GM12878 (cell line): ENCODE measurements around the gene LRRC4B.

Source experiments
- BHLHE40 ChIP-seq, 2 experiments: fragments of 450-650 bp in 1 of 2; IDR thresholded peaks; 2 replicates each; pipeline ENCODE4 v1.6.1; 2011 to 2017; ENCODE audit warnings: low read depth in 2 of 2, borderline replicate concordance in 1 of 2, improper control_type of control experiment in 1 of 2, low read length in 1 of 2, mild to moderate bottlenecking in 1 of 2
- CBX5 ChIP-seq: sonication (generic); IDR thresholded peaks from 2 replicates; pipeline ENCODE4 v1.6.1; 2016; ENCODE audit warnings: low read depth, moderate library complexity, mild to moderate bottlenecking, inconsistent platforms
- EP300 ChIP-seq, 2 experiments: fragments of 150-350 bp in 1 of 2; IDR thresholded peaks; 2 replicates each; pipeline ENCODE4 v1.6.1; 2011 to 2012; ENCODE audit warnings: low read depth in 2 of 2, low read length in 2 of 2, borderline replicate concordance in 1 of 2, improper control_type of control experiment in 1 of 2, inconsistent platforms in 1 of 2; ENCODE audit not compliant: control insufficient read depth in 1 of 2
- ETV6 ChIP-seq, 2 experiments: fragments of 450-650 bp in 1 of 2; IDR thresholded peaks in 1 of 2; conservative IDR thresholded peaks in 1 of 2; 2 replicates each; pipeline ENCODE4 v1.6.1; 2014; ENCODE audit warnings: antibody characterized with exemption in 1 of 2, borderline replicate concordance in 1 of 2, low read depth in 1 of 2, mild to moderate bottlenecking in 1 of 2, moderate library complexity in 1 of 2
- MYC ChIP-seq: IDR thresholded peaks from 2 replicates; pipeline ENCODE4 v1.6.1; 2011; ENCODE audit warnings: mild to moderate bottlenecking, low read length, moderate library complexity, inconsistent platforms; ENCODE audit not compliant: insufficient read depth, insufficient replicate concordance, insufficient read length, severe bottlenecking
- POLR2A ChIP-seq: IDR thresholded peaks from 2 replicates; pipeline ENCODE4 v1.6.1; 2011; ENCODE audit warnings: low read depth, mild to moderate bottlenecking, low read length
- RB1 ChIP-seq: fragments of 450-650 bp; formaldehyde crosslinking; IDR thresholded peaks from 2 replicates; pipeline ENCODE4 v1.6.1; 2017; ENCODE audit warnings: mild to moderate bottlenecking, borderline replicate concordance
- SMAD1 ChIP-seq: fragments of 450-650 bp; IDR thresholded peaks from 2 replicates; pipeline ENCODE4 v1.6.1; 2018; ENCODE audit warnings: mild to moderate bottlenecking, low read depth; ENCODE audit not compliant: partially characterized antibody
- SMC3 ChIP-seq: IDR thresholded peaks from 2 replicates; pipeline ENCODE4 v1.6.1; 2011; ENCODE audit warnings: low read length, improper control_type of control experiment, borderline replicate concordance
- TCF7 ChIP-seq: IDR thresholded peaks from 2 replicates; pipeline ENCODE4 v1.6.1; 2014; ENCODE audit warnings: antibody characterized with exemption, borderline replicate concordance
- TF ChIP-seq, protein P1 (sequence below), 3 experiments: IDR thresholded peaks in 2 of 3; conservative IDR thresholded peaks in 1 of 3; 2 replicates each; pipeline ENCODE4 v1.5.1; 2011; ENCODE audit warnings: low read depth in 3 of 3, low read length in 3 of 3, mild to moderate bottlenecking in 3 of 3, control low read depth in 2 of 3, moderate library complexity in 2 of 3, inconsistent platforms in 1 of 3, mixed read lengths in 1 of 3; ENCODE audit not compliant: control insufficient read depth in 2 of 3, insufficient read depth in 1 of 3; ENCODE audit errors: extremely low read depth in 1 of 3
- TF ChIP-seq, protein P2 (sequence below): fragments of 450-650 bp; IDR thresholded peaks from 2 replicates; pipeline ENCODE4 v1.6.1; 2017; ENCODE audit warnings: mild to moderate bottlenecking, moderate library complexity
- TF ChIP-seq, protein P3 (sequence below): fragments of 450-650 bp; IDR thresholded peaks from 2 replicates; pipeline ENCODE4 v1.6.1; 2017; ENCODE audit warnings: antibody characterized with exemption, mild to moderate bottlenecking, moderate library complexity
- TF ChIP-seq, protein P4 (sequence below): IDR thresholded peaks from 2 replicates; pipeline ENCODE4 v1.6.1; 2012; ENCODE audit warnings: low read depth, low read length, improper control_type of control experiment

DNA sequence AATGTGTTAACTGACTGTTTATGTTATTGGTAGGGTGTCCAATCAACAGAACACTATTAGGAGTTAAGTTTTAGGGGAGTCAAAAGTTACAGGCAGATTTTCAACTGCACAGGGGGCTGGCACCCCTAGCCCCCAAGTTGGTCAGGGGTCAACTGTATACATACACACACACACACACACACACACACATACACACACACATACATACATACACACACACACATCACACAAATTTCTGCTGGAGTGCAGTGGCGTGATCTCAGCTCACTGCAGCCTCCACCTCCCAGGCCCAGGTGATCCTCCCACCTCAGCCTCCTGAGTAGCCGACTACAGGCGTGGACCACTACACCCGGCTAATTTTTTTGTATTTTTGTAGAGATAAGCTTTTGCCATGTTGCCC lies 10.2 kb downstream of the LRRC4B start:
- TF ChIP-seq TCF7 (no peak), MYC (no peak), ETV6 (conservative IDR thresholded peaks at IDR 0.05 in 1 of 2, IDR thresholded peaks at IDR 0.05 in 1 of 2; ENCODE audit: borderline replicate concordance in 1 of 2, low read depth in 1 of 2) (no peak), RB1 (no peak), CBX5 (no peak), SMC3 (no peak), POLR2A (no peak), SMAD1 (no peak), BHLHE40 (IDR thresholded peaks at IDR 0.05; ENCODE audit: borderline replicate concordance in 1 of 2, low read depth in 2 of 2, low read length in 1 of 2) (no peak), EP300 (IDR thresholded peaks at IDR 0.05; ENCODE audit: borderline replicate concordance in 1 of 2, control insufficient read depth in 1 of 2, low read depth in 2 of 2, low read length in 2 of 2) (no peak)
- TF ChIP-seq, protein P1, sequence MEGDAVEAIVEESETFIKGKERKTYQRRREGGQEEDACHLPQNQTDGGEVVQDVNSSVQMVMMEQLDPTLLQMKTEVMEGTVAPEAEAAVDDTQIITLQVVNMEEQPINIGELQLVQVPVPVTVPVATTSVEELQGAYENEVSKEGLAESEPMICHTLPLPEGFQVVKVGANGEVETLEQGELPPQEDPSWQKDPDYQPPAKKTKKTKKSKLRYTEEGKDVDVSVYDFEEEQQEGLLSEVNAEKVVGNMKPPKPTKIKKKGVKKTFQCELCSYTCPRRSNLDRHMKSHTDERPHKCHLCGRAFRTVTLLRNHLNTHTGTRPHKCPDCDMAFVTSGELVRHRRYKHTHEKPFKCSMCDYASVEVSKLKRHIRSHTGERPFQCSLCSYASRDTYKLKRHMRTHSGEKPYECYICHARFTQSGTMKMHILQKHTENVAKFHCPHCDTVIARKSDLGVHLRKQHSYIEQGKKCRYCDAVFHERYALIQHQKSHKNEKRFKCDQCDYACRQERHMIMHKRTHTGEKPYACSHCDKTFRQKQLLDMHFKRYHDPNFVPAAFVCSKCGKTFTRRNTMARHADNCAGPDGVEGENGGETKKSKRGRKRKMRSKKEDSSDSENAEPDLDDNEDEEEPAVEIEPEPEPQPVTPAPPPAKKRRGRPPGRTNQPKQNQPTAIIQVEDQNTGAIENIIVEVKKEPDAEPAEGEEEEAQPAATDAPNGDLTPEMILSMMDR (IDR thresholded peaks at IDR 0.05 in 2 of 3, conservative IDR thresholded peaks at IDR 0.05 in 1 of 3; ENCODE audit: control insufficient read depth in 2 of 3, extremely low read depth in 1 of 3, insufficient read depth in 1 of 3, low read depth in 3 of 3, low read length in 3 of 3), result no peak
- TF ChIP-seq, protein P2, sequence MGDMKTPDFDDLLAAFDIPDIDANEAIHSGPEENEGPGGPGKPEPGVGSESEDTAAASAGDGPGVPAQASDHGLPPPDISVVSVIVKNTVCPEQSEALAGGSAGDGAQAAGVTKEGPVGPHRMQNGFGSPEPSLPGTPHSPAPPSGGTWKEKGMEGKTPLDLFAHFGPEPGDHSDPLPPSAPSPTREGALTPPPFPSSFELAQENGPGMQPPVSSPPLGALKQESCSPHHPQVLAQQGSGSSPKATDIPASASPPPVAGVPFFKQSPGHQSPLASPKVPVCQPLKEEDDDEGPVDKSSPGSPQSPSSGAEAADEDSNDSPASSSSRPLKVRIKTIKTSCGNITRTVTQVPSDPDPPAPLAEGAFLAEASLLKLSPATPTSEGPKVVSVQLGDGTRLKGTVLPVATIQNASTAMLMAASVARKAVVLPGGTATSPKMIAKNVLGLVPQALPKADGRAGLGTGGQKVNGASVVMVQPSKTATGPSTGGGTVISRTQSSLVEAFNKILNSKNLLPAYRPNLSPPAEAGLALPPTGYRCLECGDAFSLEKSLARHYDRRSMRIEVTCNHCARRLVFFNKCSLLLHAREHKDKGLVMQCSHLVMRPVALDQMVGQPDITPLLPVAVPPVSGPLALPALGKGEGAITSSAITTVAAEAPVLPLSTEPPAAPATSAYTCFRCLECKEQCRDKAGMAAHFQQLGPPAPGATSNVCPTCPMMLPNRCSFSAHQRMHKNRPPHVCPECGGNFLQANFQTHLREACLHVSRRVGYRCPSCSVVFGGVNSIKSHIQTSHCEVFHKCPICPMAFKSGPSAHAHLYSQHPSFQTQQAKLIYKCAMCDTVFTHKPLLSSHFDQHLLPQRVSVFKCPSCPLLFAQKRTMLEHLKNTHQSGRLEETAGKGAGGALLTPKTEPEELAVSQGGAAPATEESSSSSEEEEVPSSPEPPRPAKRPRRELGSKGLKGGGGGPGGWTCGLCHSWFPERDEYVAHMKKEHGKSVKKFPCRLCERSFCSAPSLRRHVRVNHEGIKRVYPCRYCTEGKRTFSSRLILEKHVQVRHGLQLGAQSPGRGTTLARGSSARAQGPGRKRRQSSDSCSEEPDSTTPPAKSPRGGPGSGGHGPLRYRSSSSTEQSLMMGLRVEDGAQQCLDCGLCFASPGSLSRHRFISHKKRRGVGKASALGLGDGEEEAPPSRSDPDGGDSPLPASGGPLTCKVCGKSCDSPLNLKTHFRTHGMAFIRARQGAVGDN, result no peak
- TF ChIP-seq, protein P3, sequence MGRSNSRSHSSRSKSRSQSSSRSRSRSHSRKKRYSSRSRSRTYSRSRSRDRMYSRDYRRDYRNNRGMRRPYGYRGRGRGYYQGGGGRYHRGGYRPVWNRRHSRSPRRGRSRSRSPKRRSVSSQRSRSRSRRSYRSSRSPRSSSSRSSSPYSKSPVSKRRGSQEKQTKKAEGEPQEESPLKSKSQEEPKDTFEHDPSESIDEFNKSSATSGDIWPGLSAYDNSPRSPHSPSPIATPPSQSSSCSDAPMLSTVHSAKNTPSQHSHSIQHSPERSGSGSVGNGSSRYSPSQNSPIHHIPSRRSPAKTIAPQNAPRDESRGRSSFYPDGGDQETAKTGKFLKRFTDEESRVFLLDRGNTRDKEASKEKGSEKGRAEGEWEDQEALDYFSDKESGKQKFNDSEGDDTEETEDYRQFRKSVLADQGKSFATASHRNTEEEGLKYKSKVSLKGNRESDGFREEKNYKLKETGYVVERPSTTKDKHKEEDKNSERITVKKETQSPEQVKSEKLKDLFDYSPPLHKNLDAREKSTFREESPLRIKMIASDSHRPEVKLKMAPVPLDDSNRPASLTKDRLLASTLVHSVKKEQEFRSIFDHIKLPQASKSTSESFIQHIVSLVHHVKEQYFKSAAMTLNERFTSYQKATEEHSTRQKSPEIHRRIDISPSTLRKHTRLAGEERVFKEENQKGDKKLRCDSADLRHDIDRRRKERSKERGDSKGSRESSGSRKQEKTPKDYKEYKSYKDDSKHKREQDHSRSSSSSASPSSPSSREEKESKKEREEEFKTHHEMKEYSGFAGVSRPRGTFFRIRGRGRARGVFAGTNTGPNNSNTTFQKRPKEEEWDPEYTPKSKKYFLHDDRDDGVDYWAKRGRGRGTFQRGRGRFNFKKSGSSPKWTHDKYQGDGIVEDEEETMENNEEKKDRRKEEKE, result no peak
- TF ChIP-seq, protein P4, sequence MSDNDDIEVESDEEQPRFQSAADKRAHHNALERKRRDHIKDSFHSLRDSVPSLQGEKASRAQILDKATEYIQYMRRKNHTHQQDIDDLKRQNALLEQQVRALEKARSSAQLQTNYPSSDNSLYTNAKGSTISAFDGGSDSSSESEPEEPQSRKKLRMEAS, result no peak
